AG09309 (cell line): ENCODE measurements around the gene VPS39.

Experiments
- DNase-seq: peaks from one replicate; pipeline ENCODE4 v3.0.0-alpha.2; 2010; ENCODE audit warnings: low read depth
- H3K4me3 ChIP-seq: 2 replicates; pipeline ENCODE4 v1.5.1; 2011; ENCODE audit warnings: mild to moderate bottlenecking, low read depth, low read length, moderate library complexity; ENCODE audit not compliant: control insufficient read depth
- TF ChIP-seq, protein P1 (sequence below): IDR thresholded peaks from 2 replicates; pipeline ENCODE4 v1.5.1; 2011; ENCODE audit warnings: mild to moderate bottlenecking, low read depth, low read length, inconsistent platforms; ENCODE audit not compliant: insufficient read depth, control insufficient read depth; ENCODE audit errors: missing control alignments

VPS39 gene

DNA sequence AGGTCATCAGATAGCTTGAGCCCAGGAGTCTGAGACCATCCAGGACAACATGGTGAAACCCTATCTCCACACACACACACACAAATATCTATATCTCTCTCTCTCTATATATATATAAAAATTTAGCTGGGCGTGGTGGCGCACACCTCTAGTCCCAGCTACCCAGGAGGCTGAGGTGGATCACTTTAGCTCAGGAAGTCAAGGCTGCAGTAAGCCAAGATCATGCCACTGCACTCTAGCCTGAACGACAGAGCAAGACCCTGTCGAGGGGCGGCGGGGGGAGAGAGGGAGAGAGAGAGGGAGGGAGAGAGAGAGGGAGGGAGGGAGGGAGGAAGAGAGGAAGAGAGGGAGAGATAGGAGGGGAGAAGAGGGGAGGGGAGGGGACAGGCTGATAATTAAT lies 79.6 kb downstream of the VPS39 start:
- DNase-seq, result no peak
- TF ChIP-seq, protein P1, sequence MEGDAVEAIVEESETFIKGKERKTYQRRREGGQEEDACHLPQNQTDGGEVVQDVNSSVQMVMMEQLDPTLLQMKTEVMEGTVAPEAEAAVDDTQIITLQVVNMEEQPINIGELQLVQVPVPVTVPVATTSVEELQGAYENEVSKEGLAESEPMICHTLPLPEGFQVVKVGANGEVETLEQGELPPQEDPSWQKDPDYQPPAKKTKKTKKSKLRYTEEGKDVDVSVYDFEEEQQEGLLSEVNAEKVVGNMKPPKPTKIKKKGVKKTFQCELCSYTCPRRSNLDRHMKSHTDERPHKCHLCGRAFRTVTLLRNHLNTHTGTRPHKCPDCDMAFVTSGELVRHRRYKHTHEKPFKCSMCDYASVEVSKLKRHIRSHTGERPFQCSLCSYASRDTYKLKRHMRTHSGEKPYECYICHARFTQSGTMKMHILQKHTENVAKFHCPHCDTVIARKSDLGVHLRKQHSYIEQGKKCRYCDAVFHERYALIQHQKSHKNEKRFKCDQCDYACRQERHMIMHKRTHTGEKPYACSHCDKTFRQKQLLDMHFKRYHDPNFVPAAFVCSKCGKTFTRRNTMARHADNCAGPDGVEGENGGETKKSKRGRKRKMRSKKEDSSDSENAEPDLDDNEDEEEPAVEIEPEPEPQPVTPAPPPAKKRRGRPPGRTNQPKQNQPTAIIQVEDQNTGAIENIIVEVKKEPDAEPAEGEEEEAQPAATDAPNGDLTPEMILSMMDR, result no peak
- no peak overlapping the region for H3K4me3 ChIP-seq

DNA sequence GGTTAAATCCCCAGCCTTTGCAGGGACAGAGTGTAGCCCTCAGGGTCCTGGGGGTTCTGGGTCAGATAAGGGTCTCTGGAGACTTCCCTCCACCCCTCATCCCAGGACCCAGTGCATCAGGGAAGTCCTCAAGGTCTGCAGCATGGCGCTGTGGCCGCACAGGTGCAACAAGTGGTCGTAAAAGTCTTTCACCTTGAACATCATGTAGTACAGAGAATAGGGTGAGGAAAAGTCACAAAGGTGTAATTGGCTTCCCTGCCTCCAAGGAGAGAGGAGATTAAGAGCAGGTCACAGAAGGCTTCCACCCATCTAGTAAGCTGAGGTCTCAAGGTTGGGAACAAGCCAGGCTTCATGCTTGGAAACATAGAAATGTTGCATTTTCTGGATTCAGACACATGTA lies 84.6 kb downstream of the VPS39 start:
- TF ChIP-seq, protein P1, result no peak
- no peak overlapping the region for H3K4me3 ChIP-seq
- no peak for DNase-seq

DNA sequence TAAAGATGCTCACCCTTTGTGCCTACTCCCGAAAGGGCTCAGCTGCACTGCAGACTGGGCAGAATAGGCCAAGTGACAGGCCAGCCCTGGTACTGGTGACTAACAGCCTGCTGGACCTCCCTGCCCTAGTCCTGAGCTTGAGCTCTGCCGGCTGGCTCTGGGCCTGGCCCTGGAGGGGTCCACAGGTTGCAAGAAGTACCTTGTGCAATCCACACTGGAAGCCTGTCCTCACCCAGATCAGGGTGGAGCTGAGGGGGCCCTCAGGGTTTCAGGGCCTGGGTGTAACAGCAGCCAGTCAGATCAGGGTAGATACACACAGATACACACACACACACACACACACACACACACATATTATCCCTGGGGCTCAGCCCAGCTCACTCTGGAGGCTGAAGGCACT lies 86.4 kb downstream of the VPS39 start:
- no peak overlapping the region for H3K4me3 ChIP-seq
- DNase-seq, result no peak
- TF ChIP-seq, protein P1, result no peak

DNA sequence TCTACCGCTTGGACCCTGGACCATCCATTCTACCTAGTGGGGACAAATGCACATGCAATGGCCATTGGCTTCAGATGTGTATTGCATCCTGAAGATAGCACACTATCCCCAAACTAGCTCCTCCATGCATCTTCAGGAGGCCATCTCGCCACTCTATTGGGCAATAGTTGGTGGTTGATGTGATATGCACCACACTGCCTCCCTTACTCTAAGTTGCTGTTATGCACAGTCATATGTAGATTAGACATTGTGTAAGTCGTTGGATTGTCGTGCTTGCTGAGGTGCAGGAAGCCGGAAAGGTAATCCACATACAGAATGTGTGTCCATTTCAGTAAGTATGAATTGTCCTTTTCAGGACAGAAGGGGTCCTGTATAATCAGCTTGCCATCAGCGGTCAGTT lies 87.1 kb downstream of the VPS39 start:
- no peak for DNase-seq
- TF ChIP-seq, protein P1, result no peak
- H3K4me3 ChIP-seq, result no peak overlapping the region

DNA sequence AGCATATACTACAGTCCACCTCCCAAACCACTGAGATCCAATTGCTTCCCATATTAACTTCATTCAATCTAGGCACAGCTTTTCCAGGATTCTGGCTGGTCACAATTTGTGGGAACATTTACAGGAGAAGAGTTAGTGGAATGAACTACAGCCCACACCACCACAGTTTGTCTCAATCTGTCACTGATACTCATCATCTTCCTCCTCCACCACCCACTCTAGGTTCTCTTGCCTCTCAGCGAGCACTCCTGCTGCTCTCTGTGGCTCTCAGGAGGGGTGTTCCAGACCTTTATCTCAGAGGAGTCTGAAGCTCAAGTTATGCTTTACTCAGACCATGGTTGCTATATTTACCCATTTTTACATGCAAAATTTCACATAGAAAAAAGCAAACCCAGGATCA lies 87.8 kb downstream of the VPS39 start:
- no peak for DNase-seq
- TF ChIP-seq, protein P1, result no peak
- H3K4me3 ChIP-seq, result no peak overlapping the region

DNA sequence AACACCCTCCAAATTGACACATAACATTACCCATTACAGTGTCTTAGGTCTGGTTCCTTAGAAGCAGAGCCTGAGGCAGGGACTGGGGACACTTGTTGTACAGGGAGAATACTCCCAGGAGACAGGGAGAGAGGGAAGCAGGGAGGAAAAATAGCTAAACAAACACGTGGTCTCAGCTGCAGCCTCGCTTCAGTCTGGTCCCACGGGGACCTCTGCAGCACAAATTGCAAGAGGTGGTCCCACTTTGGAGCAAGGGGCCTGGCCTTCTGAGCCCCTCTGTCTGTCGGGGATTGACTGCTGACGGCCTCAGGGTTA lies 88.7 kb downstream of the VPS39 start:
- DNase-seq, result no peak
- no peak overlapping the region for H3K4me3 ChIP-seq
- TF ChIP-seq, protein P1, result no peak

DNA sequence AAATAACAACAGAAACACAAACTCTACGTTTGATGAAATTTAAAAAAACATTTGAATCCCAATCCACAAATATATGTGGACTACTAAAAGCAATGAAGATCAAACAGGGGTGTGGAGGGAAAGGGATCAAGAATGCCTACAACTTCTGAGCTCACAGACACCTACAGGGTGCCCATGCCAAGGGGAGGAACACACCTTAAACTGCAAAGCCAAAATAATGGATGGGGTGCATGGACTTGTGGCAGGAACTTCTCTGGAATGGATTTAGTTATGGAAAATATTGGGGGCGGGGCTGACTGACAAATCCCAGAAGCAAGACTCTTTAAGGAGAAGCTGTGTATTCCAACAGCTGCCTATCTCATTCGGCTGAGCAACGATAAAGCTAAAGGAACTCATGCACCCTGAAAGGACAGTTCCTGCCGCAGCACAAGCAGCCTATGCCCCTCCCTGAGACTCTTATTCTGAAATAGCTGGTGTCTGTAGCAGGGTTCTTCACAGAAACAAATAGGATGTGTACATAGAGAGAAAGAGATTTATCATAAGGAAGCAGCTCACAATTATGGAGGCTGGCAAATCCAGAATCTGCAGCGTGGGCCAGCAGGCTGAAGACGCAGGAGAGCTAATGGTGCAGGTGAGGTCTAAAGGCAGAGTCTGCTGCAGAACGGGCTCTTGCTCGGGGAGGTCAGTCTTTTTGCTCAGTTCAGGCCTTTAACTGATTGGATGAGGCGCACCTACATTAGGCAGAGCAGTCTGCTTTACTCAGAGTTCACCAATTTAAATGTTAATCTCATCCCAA lies 89.3 kb downstream of the VPS39 start:
- no peak for DNase-seq
- TF ChIP-seq, protein P1, result no peak
- no peak overlapping the region for H3K4me3 ChIP-seq
